Esophagus mucosa (tissue), 1 donor: ENCODE results near the gene TRAFD1. TPM values are rescaled to one million over a fixed set of nuclear protein-coding genes. Genes with fewer than 3 reads are reported as not detected.

Experiments used
- ATAC-seq: fragments of 200-7000 bp; cut with Tn5 transposase; one replicate; pipeline ENCODE4 v1.9.1; 2020
- total RNA-seq: library from RNA; stranded (reverse); gene quantifications from one replicate; pipeline ENCODE4 v1.2.4, GENCODE V29; 2023
- donor health status: DM: yes; HTN: yes; CAD: no.

The TRAFD1 gene
- total RNA-seq, 1 donor from 2014 or later = 24.0 TPM

DNA sequence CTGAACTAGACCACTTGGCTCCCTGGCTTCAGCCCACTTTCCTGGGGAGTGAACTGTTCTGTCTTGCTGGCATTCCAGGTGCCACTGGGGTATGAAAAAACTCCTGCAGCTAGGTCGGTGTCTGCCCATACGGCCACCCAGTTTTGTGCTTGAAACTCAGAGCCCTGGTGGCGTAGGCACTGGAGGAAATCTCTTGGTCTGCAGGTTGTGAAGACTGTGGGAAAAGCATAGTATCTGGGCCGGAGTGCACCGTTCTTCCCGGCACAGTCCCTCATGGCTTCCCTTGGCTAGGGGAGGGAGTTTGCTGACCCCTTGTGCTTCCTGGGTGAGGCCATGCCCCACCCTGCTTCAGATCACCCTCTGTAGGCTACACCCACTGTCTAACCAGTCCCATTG is 33.8 kb downstream of the TRAFD1 start:
- ATAC-seq = no peak

DNA sequence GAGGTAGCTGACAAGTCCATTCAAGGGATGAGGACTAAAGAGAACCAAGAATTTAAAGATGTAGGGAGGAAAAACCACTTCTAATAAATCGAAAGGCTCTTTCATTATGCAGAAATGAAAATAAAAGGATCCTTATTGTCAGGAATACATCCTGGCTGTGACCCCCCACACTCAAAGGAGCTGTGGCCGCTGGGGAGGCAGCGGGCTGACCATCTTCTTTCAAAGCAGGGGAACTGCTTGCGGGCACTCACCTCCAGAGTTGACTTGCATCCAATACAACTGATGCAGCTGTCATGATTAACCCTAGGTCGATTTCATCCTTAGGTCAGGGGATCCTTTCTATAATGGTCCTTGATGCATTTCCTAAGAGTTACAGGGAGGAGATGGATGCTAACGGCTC is 35.3 kb downstream of the TRAFD1 start:
- ATAC-seq = no peak

DNA sequence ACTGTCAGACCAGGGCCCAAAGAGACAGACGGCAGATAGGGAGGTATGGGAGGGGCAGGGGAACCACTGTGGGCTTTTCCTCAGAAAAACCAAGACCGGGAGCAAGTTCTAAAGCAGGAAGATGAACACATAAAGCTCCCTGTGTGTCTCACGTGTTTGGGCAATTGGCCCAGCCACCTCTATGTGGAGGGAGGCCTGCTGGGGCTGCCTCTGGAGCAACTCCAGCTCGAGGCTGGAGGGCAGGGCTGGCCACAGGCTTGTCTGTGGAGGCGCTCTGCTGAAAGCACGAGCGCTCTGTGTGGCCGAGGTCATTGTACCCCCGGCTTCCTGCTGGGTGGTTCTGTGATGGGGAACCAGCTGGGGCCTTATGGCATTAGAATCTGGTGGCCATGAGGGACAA is 36.4 kb downstream of the TRAFD1 start:
- ATAC-seq = no peak

DNA sequence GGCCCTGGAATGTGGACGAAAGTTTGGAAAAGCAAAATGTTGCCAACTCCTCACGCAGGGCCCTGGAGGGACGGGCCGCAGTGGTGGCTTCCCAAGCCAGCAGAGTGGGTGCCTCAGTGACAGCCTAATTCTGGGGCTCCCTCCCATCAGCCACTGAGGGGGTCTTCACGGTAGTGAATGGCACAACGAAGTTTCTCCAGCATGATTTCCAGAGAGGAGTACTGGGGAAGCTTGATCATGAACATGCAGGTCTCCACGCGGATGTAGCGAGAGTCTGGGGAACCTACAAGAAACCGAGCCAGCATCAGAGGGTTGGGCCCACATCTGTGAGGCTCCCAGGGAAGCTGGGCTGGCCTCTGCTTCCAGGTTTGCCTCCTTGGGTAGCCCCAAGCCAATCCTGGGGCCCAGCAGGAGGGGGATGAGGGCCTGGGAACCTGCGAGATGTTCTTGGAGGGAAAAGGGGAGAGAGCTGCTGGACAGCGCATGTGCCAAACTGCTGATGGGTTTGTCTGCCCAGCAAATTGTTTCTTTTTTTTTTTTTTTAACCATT is 37.0 kb downstream of the TRAFD1 start:
- ATAC-seq = no peak

DNA sequence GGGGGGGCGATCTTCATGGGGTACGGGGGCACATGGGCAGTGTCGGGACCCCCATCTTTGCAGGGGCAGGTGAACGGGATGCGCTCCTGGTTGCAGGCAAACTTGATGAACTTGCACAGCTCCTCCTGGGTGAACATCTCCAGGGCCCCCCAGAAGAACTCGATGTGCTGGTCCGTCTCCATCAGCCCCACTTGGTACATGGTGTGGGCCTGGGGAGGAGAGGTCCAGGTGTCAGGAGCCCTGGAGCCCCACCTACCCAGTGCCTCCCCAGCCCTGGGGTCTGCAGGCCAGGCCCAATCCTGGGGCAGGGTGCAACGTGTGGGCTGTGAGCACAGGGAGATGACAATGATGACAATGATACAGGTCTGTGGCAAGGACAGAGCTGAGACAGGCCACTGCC is 37.7 kb downstream of the TRAFD1 start:
- peak; percentile 4 for ATAC-seq

DNA sequence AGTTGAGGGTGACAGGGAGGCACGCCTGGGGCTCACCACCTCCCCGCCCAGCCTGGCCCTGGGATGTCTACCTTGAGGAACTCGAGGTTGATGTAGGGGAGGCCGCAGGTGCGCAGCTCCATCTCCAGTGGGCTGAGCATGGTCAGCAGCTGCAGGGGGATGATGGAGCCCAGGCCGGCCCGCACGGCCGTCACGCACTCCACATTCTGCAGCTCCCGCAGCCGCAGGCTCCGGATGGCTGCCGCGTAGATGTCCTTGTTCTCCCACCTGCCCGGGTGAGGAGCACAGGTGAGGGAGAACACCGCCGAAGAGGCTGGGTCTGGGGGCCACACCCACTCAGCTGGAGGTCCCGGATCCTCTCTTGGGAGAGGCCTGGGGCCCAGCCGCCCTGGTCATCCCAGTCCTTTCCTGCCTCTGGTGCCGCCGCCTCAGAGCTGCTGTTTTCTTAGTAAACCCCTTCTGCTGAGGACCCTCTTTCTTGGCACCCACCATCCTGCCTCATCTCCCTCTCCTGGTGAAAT is 38.2 kb downstream of the TRAFD1 start:
- no peak for ATAC-seq

DNA sequence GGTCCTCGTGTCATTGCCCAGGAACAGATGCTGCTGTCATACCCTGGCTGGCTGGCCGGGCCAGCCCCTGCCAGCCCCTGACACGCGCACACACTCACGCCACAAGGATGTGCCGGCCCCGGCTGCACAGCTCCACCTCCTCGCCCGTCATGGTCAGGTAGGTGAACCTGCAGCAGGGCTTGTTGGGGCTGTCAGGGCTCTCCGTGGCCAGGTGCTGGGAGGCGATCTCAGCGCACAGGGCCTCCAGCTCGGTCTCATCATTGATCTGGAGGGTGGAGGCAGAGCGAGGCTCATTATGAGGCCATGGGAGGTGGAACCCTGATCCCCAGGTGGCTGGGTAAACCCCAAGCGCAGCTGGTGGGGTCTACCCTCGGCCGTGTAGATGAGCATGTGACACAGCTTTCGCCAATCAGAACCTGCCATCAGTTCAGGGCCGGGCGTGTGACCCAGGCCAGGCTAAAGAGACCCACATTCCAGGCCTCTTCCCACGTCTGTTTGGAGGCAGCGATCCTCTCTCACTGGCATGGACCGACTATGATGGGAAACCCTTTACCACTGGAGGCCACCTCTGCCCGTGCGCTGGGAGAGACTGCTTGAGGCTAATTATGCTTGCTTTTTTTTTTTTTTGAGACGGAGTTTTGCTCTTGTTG is 38.8 kb downstream of the TRAFD1 start:
- ATAC-seq = no peak

DNA sequence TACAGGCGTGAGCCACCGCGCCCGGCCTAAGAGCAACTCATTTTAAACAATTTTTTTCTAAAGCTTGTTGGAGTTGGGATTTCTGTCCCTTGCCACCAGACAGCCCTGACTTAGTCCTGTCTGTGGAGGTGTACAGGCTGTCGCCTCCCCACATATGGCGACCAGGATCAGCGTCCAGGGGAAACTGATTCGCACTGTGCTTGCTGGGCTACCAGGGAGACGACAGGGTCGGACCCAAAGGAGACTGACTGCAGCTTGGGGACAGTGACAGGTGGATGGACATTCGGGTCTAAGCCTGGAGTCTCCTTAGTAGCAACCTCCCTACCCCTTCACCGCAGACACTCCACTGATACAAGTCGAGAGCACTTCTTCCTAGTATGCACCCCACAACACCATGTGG is 40.3 kb downstream of the TRAFD1 start:
- ATAC-seq = no peak

DNA sequence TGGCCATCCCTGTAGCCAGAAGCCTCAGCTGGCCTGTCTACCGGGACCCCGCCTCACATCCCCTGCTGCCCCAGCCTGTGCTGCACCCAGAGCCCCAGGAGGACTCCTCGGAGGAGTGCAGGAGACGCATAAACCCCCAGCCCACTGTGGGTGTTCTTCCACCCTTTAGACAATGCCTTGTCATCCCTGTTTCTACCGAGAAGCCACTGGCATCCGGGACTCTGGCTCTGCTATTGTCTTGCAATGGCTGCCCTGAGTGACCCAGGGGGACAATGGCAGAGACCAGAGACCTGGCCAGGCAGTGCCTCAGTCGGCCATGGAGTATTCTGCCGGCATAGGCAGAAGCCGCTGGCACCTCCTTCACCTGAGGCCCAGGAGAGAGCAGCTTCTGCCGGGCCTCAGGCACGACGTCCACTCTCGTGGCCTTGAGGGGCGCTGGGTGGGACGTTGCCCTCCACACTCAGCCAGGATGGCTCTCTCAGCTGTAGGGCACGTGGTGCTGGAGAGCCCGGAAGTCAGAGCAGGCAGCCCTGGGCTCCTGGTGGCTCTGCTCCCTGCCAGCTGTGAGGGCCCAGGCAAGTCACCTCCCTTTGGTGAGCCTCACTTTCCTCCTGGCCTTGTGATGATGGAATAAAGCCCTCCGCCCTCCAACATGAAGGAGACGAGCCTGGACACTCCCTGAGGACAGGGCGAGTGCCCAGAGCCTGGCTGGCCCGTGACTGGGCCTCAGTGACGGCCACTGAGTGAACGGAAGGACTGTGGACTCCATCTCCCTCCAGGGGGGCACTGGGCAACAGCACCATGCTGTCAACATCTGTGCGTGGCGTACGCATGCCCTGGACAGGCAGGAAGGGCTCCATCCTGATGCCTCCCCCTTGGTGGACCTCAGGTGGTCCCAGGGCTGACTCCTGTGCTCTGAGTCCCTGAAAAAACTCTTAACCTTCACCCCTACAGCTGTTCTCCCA is 41.0 kb downstream of the TRAFD1 start:
- ATAC-seq = no peak

DNA sequence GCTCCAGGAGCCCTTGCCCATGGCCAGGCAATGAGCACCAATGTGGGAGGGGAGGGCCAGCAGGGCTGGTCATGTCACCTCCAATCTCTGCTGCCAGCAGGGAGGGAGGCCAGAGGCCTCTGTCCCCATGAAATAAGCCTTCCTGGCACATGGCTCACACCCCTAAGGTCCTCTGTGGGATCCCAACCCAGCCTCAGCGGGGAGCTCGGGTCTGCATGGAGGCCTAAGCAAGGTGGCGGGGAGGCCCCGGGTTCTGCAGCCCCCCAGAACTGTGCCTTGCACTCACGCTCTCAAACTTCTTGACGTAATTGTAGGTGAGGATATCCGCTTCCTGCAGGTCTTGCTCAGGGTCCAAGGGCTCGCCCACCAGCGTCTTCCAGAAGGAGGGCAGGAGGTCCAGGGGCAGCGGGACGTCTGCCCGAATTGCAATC is 41.7 kb downstream of the TRAFD1 start:
- no peak for ATAC-seq

DNA sequence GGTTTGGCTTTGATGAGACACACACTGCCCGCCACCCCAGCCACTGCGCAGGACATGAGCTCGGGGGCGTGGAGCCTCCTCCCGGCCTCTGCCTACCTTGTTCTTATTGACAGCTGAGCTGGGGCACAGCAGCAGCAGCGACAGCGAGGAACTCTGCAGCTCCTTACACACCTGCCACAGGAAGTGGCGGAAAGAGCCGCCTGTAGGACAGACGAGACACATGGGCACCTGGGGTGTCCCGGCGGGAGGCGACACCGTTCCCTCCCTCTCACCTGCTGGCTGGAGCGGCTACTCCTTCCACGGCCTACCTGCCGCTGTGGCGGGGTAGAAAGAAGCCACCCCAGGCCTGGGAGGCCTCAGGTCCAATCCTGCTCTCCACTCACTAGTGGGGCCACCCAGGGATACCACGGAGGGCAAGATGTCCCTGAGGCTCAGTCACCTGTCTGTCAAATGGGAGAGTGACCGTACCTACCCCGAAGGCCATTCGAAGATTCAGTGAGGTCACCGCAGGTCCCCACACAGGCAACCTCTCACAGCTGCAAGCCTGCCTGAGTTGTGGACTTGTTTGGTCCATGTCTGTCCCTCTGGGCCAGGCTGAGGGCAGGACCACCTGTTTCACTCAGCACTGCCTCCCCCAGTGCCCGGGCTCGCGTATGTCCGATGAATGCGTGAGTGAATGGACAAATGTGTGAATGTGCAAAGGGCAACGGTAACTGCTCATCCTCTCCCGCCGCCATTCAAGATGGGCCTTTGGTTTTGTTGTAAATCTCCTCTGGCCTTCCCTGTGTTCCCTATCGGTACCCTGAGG is 42.6 kb downstream of the TRAFD1 start:
- no peak for ATAC-seq

DNA sequence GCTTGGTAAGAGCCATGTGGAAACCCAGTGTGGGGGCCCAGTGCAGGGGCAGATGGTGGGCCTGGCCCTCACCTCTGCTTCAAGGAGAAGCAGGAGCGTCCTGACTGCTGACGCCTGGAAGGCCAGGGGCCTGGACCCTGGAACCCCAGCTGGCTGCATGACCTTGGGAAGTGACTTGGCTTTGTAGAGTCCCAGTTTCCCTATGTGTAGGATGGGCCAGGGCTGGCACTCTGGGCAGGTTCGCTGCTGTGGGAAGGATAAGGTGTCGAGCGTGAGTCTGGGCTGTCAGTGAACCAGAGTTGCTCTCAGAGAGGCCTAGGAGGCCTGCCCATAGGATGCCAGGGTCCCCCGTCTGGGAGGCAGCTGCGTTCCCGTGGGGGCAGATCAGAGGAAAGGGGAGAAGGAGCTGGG is 43.2 kb downstream of the TRAFD1 start:
- ATAC-seq = no peak

DNA sequence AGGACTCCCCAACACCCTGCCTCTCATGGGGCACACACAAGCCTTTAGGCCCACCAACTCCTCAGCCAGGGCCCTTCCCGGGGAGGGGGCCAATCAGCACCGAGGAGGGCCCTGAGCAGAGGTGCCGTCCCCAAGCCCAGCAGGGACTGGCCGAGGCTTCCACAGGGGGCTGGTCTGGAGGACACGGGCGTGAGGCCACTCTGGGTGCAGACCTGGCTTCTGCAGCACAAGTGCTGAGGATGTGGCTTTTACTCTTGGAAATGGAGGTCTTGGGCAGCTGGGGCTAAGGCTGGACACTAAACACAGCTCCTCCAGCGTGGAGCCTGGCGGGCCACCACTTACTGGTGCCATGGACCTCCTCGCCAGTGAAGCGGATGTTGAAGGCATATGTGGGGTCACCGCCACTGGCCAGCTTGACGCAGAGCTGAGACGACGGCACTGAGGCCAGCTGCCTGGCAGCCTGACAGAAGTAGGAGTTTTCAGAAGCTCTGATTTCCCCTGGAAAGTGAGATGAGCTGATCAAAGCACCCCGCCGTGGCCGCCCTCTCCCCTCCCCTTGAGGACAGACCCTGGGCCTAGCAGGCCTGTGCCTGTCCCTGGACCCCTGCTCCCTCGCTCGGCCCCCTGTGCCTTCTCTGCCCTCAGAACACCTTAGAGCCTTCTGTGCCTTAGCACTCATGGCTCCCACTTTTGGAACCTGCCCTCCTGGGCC is 44.0 kb downstream of the TRAFD1 start:
- no peak for ATAC-seq

DNA sequence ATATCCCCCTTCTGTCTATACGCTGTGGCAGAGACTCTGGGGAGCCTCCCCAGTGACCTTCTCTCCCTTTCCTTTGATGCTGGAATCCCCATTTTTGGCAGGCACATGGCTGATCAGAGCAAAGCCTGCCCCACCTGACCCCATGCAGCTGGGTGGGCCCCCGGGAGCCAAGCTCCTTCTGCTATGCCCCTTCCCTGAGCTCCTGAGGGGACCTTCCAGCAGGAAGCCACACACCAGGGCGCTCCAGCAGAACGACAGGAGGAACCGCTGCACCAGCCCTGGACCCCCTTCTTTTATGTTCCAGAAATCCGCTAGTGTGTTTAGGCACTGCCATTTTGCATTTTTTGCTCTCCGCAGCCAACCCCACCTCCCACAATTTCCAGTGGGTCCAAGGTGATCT is 44.6 kb downstream of the TRAFD1 start:
- no peak for ATAC-seq

DNA sequence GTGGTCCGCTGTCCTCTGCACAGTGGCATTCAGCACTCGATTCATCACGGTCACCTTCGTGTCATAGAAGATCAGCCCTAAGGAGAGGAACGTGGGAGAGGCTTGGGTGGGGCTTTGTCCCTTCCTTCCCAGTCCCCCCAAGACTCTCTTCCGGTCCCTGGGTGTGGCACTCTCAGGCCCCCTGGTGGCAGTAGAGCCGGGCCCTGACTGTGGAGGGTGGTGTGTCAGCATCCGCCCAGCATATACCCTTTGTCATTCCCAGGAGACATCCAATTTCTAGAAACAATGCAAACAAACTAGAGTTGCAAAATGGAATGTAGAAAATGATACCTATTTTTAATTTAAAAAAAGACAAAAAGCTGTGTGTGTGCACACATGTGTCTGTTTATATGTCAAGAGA is 45.0 kb downstream of the TRAFD1 start:
- no peak for ATAC-seq

DNA sequence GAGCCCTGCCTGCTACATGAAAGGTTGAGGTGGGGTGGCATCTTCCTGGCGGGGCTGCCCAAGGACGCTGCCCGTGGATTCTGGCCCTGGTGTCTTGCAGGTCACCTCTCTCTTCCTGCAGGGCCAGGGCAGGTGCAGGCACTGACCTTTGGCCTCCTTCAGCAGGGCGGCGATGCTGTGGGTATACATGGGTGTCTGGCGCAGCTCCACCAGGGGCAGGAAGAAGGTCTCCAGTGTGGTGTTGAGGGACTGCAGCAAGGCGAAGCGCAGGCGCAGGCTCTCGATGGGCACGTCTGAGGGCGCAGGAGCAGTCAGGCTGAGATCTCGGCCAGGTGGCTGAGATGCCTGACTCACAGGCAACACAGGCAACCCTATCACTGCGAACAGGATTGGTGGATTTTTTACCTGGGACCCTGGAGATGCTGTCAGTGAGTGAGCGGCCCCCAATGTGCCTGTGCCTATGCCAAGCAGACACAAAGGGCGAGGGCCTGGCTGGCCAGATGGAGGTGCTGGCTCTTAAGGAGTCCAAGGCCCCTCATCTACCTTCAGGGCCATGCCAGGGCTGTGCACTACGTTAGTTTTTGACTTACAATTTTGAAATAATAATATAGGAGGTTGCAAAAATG is 45.7 kb downstream of the TRAFD1 start:
- no peak for ATAC-seq

DNA sequence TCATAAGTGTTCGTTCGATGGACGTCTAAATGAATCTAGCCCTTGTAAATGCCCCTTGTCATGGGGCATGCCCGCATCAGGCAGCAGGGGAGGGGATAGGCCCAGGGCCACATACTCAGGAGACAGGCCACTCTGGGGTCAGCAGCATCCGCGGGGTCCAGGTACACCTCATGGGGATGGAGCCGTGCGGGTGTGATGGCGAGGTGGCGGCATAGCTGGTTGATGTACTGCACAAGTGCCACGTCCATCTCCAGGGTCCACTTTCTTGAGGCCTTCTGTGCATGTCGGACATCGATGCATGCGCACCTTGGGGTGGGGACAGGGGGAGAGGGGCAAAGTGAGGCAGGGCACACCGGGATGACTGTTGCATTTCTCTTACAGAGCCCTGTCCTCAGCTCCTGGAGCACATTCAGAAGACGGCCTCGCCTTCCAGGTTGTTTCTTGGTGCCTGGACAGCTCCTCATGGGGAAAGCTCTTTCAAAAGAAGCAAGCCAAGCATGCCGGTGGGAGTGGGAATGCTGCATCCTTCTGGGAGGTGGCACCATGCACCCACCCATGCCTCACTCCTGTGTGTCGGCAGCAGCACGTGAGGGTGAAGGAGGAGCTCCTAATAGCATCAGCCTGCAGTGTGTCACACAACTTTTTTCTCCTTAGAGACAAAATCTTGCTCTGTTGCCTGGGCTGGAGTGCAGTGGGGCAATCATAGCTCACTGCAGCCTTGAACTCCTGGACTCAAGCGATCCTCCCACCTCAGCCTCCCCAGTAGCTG is 47.4 kb downstream of the TRAFD1 start:
- ATAC-seq = no peak

DNA sequence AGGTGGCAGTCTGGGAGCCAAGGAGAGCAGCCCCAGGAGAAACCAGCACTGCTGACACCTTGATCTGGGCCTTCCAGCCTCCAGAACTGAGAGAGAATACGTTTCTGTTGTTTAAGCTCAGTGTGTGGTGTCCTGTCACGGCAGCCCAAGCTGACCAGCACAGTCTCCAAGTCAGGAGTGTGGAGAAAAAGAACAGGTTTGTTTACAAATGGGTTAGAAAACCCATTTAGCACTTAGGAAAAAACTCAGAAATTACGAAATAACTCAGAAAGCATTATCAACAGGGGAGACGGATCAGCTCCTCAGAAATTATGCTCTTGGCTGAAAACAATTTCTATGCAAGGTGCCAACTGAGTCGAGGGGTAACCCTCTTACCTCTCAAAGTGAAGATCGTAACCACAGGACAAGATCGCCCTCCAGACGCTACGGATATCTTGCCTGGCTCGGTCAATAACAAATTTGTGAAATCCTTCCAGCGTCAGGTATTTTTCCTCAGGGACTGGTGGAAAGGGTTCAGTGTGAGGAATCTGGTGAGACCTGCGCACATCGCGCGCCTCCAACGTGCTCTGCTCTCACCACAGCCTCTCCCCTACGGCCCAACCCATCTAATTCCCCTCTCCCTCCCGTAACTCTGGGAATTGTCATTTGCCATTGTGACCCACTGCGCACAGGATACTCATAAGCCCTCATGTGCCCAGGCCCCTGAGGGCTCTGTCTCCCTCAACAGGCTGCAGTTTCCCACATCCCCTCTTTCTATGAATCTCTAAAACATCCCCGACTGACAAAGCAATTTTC is 50.2 kb downstream of the TRAFD1 start:
- ATAC-seq = no peak

DNA sequence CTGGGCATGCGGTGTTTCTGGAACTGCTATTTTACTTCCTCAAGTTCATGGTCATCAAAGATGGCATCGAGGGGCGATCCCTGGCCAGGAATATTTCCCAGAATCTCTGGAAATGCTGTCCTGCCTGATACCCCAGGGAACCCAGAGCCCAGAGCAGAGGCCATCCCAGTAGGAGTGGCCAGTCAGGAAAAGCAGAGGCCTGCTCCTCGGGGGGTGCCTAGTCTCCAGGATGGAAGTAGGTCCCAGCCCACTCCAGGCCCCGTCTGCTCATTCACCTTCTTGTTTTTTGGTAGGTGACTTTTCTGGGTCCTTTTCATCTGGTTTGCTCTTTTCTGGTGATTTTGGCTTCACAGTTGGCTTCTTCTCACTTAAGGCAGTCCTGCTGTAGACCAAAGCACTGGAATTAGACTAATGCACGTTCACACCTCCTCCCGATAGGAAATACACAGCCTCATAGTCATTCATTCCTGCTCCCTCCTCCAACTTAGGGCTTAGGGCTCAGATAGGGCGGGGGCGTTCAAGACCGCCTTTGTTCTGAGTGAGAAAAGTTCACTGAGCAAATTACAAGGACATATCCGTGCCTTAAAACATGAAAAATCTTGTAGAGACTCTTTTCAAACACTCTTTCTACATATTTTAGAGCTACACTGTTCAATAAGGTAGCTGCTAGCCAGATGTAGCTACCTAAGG is 51.1 kb downstream of the TRAFD1 start:
- ATAC-seq = no peak
